Suprapubic skin (tissue), 4 donors: ENCODE data around the gene IDH3A.

ENCODE experiments used
- CTCF ChIP-seq, 2 donors: fragments of 200-600 bp in 1 of 2; fragments of 450-650 bp in 1 of 2; sonication (generic) in 1 of 2; IDR thresholded peaks; one replicate each; pipeline ENCODE4 v1.5.1; 2016 to 2019; ENCODE audit warnings: antibody characterized with exemption in 2 of 2, mild to moderate bottlenecking in 1 of 2, moderate library complexity in 1 of 2
- EP300 ChIP-seq: sonication (generic); formaldehyde crosslinking; IDR thresholded peaks from one replicate; pipeline ENCODE4 v1.6.1; 2017; ENCODE audit warnings: antibody characterized with exemption
- POLR2A ChIP-seq, 2 donors: fragments of 450-650 bp; IDR thresholded peaks; one replicate each; pipeline ENCODE4 v1.6.1; 2017; ENCODE audit warnings: antibody characterized with exemption in 2 of 2, mild to moderate bottlenecking in 2 of 2, moderate library complexity in 2 of 2
- POLR2AphosphoS5 ChIP-seq, 3 donors: sonication (generic); formaldehyde crosslinking; IDR thresholded peaks; one replicate each; pipeline ENCODE4 v1.6.1; 2017; ENCODE audit warnings: antibody characterized with exemption in 3 of 3

- TF ChIP-seq POLR2A (IDR thresholded peaks at IDR 0.05) = no peak
- TF ChIP-seq CTCF (IDR thresholded peaks at IDR 0.05) = no peak
- no peak for TF ChIP-seq EP300
- no peak for TF ChIP-seq POLR2AphosphoS5 (IDR thresholded peaks at IDR 0.05)
Observed at GRCh38 chr15:78203346-78204225, 54.4 kb downstream of the IDH3A start.
